GM19328 (cell line): ENCODE measurements around the gene LAMA1.

ENCODE experiments used
- ATAC-seq: cut with Tn5 transposase; IDR thresholded peaks from one replicate; pipeline ENCODE4 v1.9.1; 2021; ENCODE audit warnings: mild to moderate bottlenecking, moderate library complexity; ENCODE audit not compliant: unreplicated experiment

LAMA1 gene

GRCh38 chr18:7105943-7106342 lies 11.7 kb downstream of the LAMA1 start:
- no peak for ATAC-seq

- no peak for ATAC-seq
These were observed 12.3 kb downstream of the LAMA1 start for GRCh38 chr18:7105268-7105667.

DNA sequence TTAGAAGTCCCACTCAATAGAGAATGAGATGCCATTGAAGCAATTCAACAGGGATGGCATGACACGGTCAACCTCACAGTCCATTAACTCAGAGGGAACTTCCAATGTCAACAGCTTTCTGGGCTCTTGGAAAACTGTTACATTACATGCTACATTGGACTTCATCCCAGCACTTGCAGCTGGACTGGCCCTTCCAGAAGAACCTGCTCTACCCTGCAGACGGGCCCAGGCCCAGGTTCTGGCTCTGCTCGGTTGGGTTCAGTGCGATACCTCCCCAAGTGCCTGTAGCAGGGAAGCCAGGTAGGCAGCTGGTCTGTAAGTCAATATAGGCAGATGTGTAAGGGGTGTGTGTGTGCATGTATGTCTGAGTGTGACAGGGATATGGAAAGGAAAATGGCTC lies 12.9 kb downstream of the LAMA1 start:
- ATAC-seq = no peak

DNA sequence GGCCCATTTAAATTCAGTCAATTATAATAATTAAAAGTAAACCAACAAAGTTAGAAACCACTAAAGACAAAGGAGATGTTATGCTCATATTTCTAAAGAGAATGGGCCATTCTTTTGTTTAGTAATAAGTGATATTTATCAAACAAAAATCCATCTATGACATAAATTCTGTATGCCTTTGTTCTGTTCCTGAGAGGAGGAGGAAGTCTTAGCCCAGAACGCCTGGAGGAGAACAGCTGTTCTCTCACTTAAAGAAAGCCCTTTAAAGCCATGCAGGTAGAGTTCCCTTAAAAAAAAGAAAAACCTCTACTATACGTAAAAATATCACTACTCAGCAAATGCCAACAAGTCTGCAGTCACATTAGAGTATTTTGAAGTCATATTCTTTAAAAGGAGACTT lies 15.5 kb downstream of the LAMA1 start:
- ATAC-seq = no peak

- ATAC-seq = no peak
These were observed 20.8 kb downstream of the LAMA1 start for GRCh38 chr18:7096838-7097237.

GRCh38 chr18:7094427-7094826 lies 23.2 kb downstream of the LAMA1 start:
- ATAC-seq = no peak

DNA sequence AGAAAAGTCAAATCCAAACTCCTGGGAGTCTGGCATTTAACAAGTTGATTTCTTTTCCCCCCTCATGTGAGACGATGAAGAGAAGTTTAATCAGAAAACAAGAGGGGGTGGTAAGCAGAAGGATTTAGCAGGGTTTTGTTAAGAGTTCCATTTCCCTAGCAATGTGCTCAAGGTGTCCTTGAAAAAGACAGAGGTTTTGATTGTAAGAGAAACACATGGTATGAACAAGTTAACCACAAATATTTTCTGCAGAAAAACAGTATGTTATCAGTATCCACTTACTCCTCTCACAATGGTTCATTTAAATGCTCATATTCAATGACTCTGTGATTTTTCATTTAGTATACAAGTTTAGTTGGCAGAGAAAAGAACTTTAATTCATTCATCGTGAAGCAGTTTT lies 26.8 kb downstream of the LAMA1 start:
- no peak for ATAC-seq

DNA sequence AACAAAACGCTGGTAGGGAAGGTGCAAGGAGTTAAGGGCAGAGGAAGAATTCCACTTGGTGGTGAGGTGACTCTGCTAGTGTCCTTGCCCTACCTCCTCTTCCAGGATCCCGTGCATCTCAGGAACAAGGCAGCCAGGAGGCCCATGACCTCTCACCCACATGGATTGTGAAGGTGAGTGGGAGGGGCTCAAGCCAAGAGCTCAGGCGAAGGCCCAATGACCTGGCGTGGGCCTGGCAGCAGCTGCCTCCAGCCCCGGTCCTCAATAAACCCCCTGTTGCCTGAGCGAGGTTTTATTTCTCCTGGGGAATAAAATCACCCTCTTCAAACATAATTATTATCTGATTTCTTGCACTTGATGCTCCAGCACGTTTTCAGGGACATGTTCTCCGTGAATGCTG lies 28.2 kb downstream of the LAMA1 start:
- no peak for ATAC-seq

DNA sequence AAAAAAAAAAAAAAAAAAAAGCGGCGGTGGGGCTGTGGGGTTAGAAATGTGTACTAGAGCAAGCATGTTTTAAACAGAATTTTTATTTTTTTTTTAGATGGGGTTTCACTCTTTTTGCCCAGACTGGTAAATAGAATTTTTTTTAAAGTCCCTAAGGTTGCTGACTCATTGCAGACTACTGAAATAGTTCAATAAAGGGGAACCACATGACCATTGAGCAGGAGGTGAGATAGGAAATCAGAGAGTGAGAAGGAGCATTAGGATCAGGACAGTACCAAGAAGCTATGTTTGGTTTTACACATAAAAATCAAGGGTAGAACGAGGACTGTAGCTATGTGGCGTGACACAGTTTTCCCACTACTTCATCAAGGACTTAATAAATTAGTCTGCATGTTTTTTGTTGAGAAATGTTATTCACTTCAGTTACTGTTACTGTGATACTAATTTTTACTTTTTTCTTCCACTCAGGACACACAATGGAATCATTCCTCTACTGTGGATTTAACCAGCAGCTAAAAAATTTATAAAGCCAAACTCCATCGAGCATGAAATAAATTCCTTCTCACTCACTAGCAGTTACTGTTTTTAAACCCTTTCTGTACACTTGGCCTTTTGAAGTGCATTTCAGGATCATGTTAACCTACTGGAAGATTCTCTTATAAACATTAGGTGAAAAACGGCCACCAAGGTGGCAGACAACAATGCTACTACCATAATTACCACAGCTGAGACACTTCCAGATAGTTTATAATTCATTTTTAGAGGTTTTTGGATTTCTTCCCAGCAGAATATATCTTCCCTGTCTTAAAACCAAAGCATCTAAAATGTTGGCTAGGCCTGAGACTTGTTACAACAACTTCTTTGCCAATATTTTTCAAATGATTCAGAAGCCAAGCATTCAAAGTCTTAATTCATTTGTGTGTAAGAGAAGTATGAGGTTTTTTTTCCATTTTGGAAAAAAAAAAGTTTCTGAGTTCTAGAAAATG lies 33.2 kb downstream of the LAMA1 start:
- ATAC-seq = no peak

- ATAC-seq = no peak
These were observed 34.9 kb downstream of the LAMA1 start for GRCh38 chr18:7082671-7083070.

DNA sequence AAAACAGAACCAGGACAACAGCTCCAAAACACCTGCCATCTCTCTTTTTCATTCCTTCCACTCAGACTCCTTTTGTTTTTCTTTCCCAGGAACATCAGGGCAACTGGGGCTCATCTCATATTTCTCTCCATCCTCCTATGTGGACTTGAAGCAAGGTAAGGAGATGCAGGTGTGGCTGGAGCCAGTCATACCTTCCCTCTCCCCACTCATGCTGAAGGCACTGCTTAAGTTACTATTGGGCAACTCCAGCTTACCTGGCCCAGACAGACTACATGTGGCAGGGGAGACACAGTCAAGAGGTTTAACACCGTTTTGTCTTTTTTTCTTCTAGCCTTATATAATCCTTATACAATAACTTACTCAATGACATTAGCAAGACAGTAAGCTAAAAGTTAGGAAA lies 38.4 kb downstream of the LAMA1 start:
- no peak for ATAC-seq

DNA sequence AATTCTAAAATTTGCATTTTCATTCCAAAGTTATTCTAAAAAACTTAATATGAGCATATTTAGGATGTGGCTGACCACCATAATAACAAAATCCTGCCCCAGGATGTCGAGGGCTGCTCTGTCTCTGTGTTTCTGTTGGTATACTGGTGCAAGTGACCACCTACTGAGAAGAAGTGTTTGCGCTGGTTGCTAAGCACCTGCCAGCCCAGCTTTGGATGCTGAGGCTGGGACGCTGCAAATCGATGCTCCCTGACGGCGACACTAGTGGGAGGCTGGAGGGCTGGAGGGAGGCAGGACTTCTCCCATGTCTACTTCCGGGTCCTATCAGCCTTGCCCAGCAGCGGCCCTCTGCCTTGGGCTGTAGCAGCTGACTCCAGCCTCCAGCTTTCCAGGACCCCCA lies 45.0 kb downstream of the LAMA1 start:
- ATAC-seq = no peak

GRCh38 chr18:7071600-7071999 lies 46.0 kb downstream of the LAMA1 start:
- ATAC-seq = no peak

- no peak for ATAC-seq
These were observed 47.1 kb downstream of the LAMA1 start for GRCh38 chr18:7070466-7070865.

DNA sequence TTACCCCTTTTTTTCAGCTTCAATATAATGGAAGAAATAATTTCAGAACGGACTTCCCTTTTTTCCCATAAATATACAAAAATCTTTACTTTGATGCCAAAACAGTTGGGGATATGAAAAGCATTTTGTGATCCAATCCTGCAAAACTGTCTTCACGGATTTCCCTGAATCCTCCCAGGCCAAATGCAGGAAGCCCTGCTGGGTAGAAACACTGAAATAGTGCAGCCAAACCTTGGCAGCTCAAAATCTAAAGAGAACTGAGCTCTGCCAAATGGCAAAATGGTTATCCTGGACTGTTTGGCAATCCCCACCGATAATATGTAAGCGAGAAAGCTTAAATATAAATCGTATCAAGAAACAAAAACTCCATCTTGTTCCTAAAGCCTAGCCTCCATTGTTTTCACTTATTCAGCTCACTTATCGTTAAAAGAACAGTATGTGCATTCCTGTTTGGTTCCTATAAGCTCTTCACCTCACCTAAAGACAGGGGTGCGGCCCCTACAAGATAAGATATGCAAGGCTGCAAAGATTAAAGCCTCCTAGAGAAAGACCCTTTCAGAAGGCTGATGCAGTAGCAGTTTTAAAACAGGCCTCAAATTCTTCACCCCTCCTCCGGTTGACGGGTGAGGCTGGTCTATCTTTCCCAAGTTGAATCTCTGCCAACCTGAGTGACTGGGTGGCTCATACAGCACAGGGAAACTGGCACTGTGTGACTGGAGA lies 48.6 kb downstream of the LAMA1 start:
- ATAC-seq = no peak

- ATAC-seq = no peak
These were observed 50.5 kb downstream of the LAMA1 start for GRCh38 chr18:7066965-7067555.

GRCh38 chr18:7065736-7066135 lies 51.9 kb downstream of the LAMA1 start:
- ATAC-seq = no peak

- ATAC-seq = no peak
These were observed 53.3 kb downstream of the LAMA1 start for GRCh38 chr18:7064346-7064745.

DNA sequence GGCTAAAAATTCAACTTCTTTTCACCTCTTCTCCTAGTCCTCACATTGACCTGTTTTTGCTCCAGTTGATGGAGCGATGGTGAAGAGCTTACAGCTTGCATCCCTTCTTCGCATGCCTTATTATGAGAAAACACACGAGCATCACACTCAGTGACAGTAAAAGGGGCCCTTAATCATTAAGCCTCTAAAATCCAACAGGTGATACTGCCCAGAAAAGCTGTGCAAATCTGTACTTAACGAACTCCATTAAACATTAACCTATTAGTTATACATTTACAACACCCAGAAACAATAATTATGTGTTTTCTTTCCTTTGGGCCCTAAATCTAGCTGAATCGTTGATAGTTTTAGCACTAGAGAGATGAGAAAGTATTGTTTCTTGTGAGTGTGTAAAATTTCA lies 54.8 kb downstream of the LAMA1 start:
- ATAC-seq = no peak

GRCh38 chr18:7062236-7062635 lies 55.4 kb downstream of the LAMA1 start:
- ATAC-seq = no peak

GRCh38 chr18:7059276-7059675 lies 58.3 kb downstream of the LAMA1 start:
- no peak for ATAC-seq

GRCh38 chr18:7056026-7056425 lies 61.6 kb downstream of the LAMA1 start:
- ATAC-seq = no peak
